ENCODE measurements around the gene TRPV4.

- TF ChIP-seq CTCF (conservative IDR thresholded peaks at IDR 0.05) (no peak), EZH2 (IDR thresholded peaks at IDR 0.05; ENCODE audit: low read depth) (no peak)
Measured at GRCh38 chr12:109795023-109795422, 38.2 kb downstream of the TRPV4 start.

Data from PC-9 (cell line).